Measurements from ENCODE around the gene CBFB.

CBFB gene

GRCh38 chr16:67026570-67026969, 2.4 kb upstream of the CBFB start:
- ChIA-PET POLR2A (no interaction called here), CTCF (interaction anchor here (1.0 kb wide), 1 partner anchor 8 kb away, joined by 3 read pairs; no protein-coding TSS in a partner anchor)
- TF ChIP-seq CTBP1 (IDR thresholded peaks at IDR 0.05; ENCODE audit: borderline replicate concordance) = no peak
- TF ChIP-seq FOXA1 (IDR thresholded peaks at IDR 0.05) = no peak
- TF ChIP-seq FOXK2 (IDR thresholded peaks at IDR 0.05) = no peak
- no peak for TF ChIP-seq ELF4 (IDR thresholded peaks at IDR 0.05)
- no peak for TF ChIP-seq ARNT (IDR thresholded peaks at IDR 0.05)
- no peak for TF ChIP-seq LEF1 (IDR thresholded peaks at IDR 0.05; ENCODE audit: borderline replicate concordance)
- TF ChIP-seq NFRKB (IDR thresholded peaks at IDR 0.05) = no peak
- TF ChIP-seq HDGF (IDR thresholded peaks at IDR 0.05; ENCODE audit: borderline replicate concordance) = no peak
- no peak for TF ChIP-seq SUZ12 (IDR thresholded peaks at IDR 0.05)
- TF ChIP-seq SP1 (IDR thresholded peaks at IDR 0.05) = no peak
- no peak for TF ChIP-seq FOXM1 (IDR thresholded peaks at IDR 0.05; ENCODE audit: borderline replicate concordance)
- TF ChIP-seq PKNOX1 (IDR thresholded peaks at IDR 0.05) = no peak
- no peak for DNase-seq (ENCODE audit: extremely low spot score)

GRCh38 chr16:67027046-67027445, 1.9 kb upstream of the CBFB start:
- TF ChIP-seq ELF4 (IDR thresholded peaks at IDR 0.05) = no peak
- no peak for TF ChIP-seq NFRKB (IDR thresholded peaks at IDR 0.05)
- no peak for TF ChIP-seq FOXA1 (IDR thresholded peaks at IDR 0.05)
- no peak for TF ChIP-seq TARDBP (IDR thresholded peaks at IDR 0.05)
- TF ChIP-seq FOXM1 (IDR thresholded peaks at IDR 0.05; ENCODE audit: borderline replicate concordance) = no peak
- no peak for TF ChIP-seq SUZ12 (IDR thresholded peaks at IDR 0.05)
- no peak for TF ChIP-seq L3MBTL2 (conservative IDR thresholded peaks at IDR 0.05)
- no peak for TF ChIP-seq SP1 (IDR thresholded peaks at IDR 0.05)
- no peak for TF ChIP-seq LEF1 (IDR thresholded peaks at IDR 0.05; ENCODE audit: borderline replicate concordance)
- TF ChIP-seq HDGF (IDR thresholded peaks at IDR 0.05; ENCODE audit: borderline replicate concordance) = no peak
- ChIA-PET CTCF (interaction anchor here (1.0 kb wide), 1 partner anchor 9 kb away, joined by 3 read pairs; no protein-coding TSS in a partner anchor), POLR2A (interaction anchor here (2.7 kb wide), 1 partner anchor 8 kb away, joined by 15 read pairs; no protein-coding TSS in a partner anchor)
- DNase-seq (ENCODE audit: extremely low spot score) = no peak

GRCh38 chr16:67028167-67028695, 718 bp upstream of the CBFB start:
- no peak for TF ChIP-seq HDGF (IDR thresholded peaks at IDR 0.05; ENCODE audit: borderline replicate concordance)
- peak; percentile 91 for TF ChIP-seq ZNF384 (IDR thresholded peaks at IDR 0.05)
- no peak for TF ChIP-seq PKNOX1 (IDR thresholded peaks at IDR 0.05)
- no peak for TF ChIP-seq NFRKB (IDR thresholded peaks at IDR 0.05)
- TF ChIP-seq SP1 (IDR thresholded peaks at IDR 0.05) = no peak
- TF ChIP-seq ARNT (IDR thresholded peaks at IDR 0.05) = peak; percentile 87
- ChIA-PET CTCF (interaction anchor here (0.9 to 1.2 kb wide), 2 partner anchors 10 to 15 kb away, joined by 4 to 9 read pairs; no protein-coding TSS in a partner anchor), POLR2A (interaction anchor here (0.8 to 2.7 kb wide), 8 partner anchors 9 to 142 kb away, joined by 3 to 15 read pairs (median 4); partner anchors contain the start of gene NOL3)
- no peak for DNase-seq (ENCODE audit: extremely low spot score)

- DNase-seq (ENCODE audit: extremely low spot score) = no peak
- TF ChIP-seq LEF1 (IDR thresholded peaks at IDR 0.05; ENCODE audit: borderline replicate concordance) = 0 out of 2 replicates have a peak, but pooled peaks have one; percentile 37
- TF ChIP-seq FOXM1 (IDR thresholded peaks at IDR 0.05; ENCODE audit: borderline replicate concordance) = no peak
- 0 out of 2 replicates have a peak, but pooled peaks have one; percentile 45 for TF ChIP-seq ARNT (IDR thresholded peaks at IDR 0.05)
- CTCF ChIA-PET = no interaction called here
- POLR2A ChIA-PET = interaction anchor here (0.7 to 2.7 kb wide), 5 partner anchors 11 to 129 kb away, joined by 3 to 15 read pairs (median 3); no protein-coding TSS in a partner anchor
Measured at GRCh38 chr16:67029254-67030096, 526 bp downstream of the CBFB start.

- ChIA-PET CTCF (interaction anchor here (0.6 to 1.1 kb wide), 3 partner anchors 21 to 125 kb away, joined by 3 read pairs; partner anchors contain the start of gene CES3), POLR2A (interaction anchor here (0.6 to 1.3 kb wide), 5 partner anchors 11 to 128 kb away, joined by 3 to 4 read pairs (median 3); no protein-coding TSS in a partner anchor)
- DNase-seq (ENCODE audit: extremely low spot score) = no peak
- TF ChIP-seq FOXM1 (IDR thresholded peaks at IDR 0.05; ENCODE audit: borderline replicate concordance) = no peak
- TF ChIP-seq PKNOX1 (IDR thresholded peaks at IDR 0.05) = no peak
- no peak for TF ChIP-seq SP1 (IDR thresholded peaks at IDR 0.05)
- no peak for TF ChIP-seq SUZ12 (IDR thresholded peaks at IDR 0.05)
- no peak for TF ChIP-seq L3MBTL2 (conservative IDR thresholded peaks at IDR 0.05)
- no peak for TF ChIP-seq ELF4 (IDR thresholded peaks at IDR 0.05)
- TF ChIP-seq BHLHE40 (IDR thresholded peaks at IDR 0.05; ENCODE audit: borderline replicate concordance) = no peak
- no peak for TF ChIP-seq CTBP1 (IDR thresholded peaks at IDR 0.05; ENCODE audit: borderline replicate concordance)
- no peak for TF ChIP-seq ARNT (IDR thresholded peaks at IDR 0.05)
- no peak for TF ChIP-seq FOXK2 (IDR thresholded peaks at IDR 0.05)
Measured at GRCh38 chr16:67030221-67030962, 1.4 kb downstream of the CBFB start.
